Upper lobe of left lung (tissue), 6 donors: ENCODE data around the gene PKNOX1. TPM values are rescaled to one million over a fixed set of nuclear protein-coding genes. Genes with fewer than 3 reads are reported as not detected.
A peak's percentile ranks its signal among the peaks of the same experiment; 100 is the strongest.
"Not testable (repeated sequence)": the region's sequence is repeated elsewhere in the genome, so short reads cannot be mapped to it uniquely, and the experiment has no call there.

ENCODE experiments used
- ATAC-seq, 2 donors: fragments of 200-7000 bp; cut with Tn5 transposase; one replicate each; pipeline ENCODE4 v1.9.1; 2022; ENCODE audit warnings: mild to moderate bottlenecking in 2 of 2, moderate library complexity in 2 of 2; ENCODE audit not compliant: low FRiP score in 2 of 2
- DNase-seq, 2 donors: peaks; one replicate each; pipeline ENCODE4 v3.0.0-alpha.2; 2019 to 2020
- H3K27ac ChIP-seq, 4 donors: fragments of 200-600 bp; sonication (generic); one replicate each; pipeline ENCODE4 v1.5.1; 2016 to 2019
- H3K27me3 ChIP-seq, 4 donors: fragments of 200-600 bp; sonication (generic); one replicate each; pipeline ENCODE4 v1.5.1; 2017 to 2019
- H3K36me3 ChIP-seq, 4 donors: fragments of 200-600 bp; sonication (generic); one replicate each; pipeline ENCODE4 v1.5.1; 2016 to 2019
- H3K4me1 ChIP-seq, 4 donors: fragments of 200-600 bp; sonication (generic); one replicate each; pipeline ENCODE4 v1.5.1; 2018 to 2019
- H3K4me3 ChIP-seq, 4 donors: fragments of 200-600 bp; sonication (generic); one replicate each; pipeline ENCODE4 v1.5.1; 2017 to 2019; ENCODE audit warnings: mild to moderate bottlenecking in 2 of 4, moderate library complexity in 1 of 4
- H3K9me3 ChIP-seq, 4 donors: fragments of 200-600 bp; sonication (generic); one replicate each; pipeline ENCODE4 v1.5.1; 2018 to 2019
- CTCF ChIP-seq, 6 experiments: fragments of 450-650 bp in 4 of 6; fragments of 200-600 bp in 2 of 6; sonication (generic) in 2 of 6; IDR thresholded peaks; one replicate each; pipeline ENCODE4 v1.5.1; 2016 to 2019; ENCODE audit warnings: antibody characterized with exemption in 6 of 6
- EP300 ChIP-seq, 4 donors: sonication (generic); formaldehyde crosslinking; IDR thresholded peaks; one replicate each; pipeline ENCODE4 v1.5.1; 2017; ENCODE audit warnings: antibody characterized with exemption in 4 of 4, control low read depth in 2 of 4
- POLR2A ChIP-seq, 4 donors: fragments of 450-650 bp; IDR thresholded peaks; one replicate each; pipeline ENCODE4 v1.5.1; 2016 to 2017; ENCODE audit warnings: antibody characterized with exemption in 4 of 4, mild to moderate bottlenecking in 2 of 4
- POLR2AphosphoS5 ChIP-seq, 2 donors: sonication (generic); formaldehyde crosslinking; IDR thresholded peaks; one replicate each; pipeline ENCODE4 v1.5.1; 2017; ENCODE audit warnings: antibody characterized with exemption in 2 of 2
- WGBS, 2 donors: methylation state at CpG; one replicate each; pipeline ENCODE4 v1.1.5; 2017 to 2018; 5-methylcytosine and 5-hydroxymethylcytosine counted together
- total RNA-seq, 6 donors: library from RNA; depleted of rRNA in 4 of 6; stranded (reverse); fragments of >200 nt in 4 of 6; gene quantifications; one replicate each; pipeline versions ENCODE4 v1.1.0 to v1.2.1, GENCODE V29; 2016 to 2021
- donor health status: DM: no; HTN: no; CAD: no; lungs with moderate emphysema.
- donor health status: DM: no; HTN: yes; CAD: no; lungs with severe emphysema.

The PKNOX1 gene
- total RNA-seq, 6 donors from 2014 or later, result 9.7 to 54.5 (median 11.5) TPM

- no peaks in the 10 kb centered on the region for H3K4me1 ChIP-seq
- TF ChIP-seq EP300 (IDR thresholded peaks at IDR 0.05) (no peak), POLR2AphosphoS5 (IDR thresholded peaks at IDR 0.05) (no peak), POLR2A (IDR thresholded peaks at IDR 0.05) (no peak)
- no peak for ATAC-seq
Observed at GRCh38 chr21:42962380-42963007, 11.9 kb upstream of the PKNOX1 start.

GRCh38 chr21:42964086-42964485, 10.3 kb upstream of the PKNOX1 start:
- H3K36me3 ChIP-seq, result no peaks in the 10 kb centered on the region
- H3K9me3 ChIP-seq, result no peaks in the 10 kb centered on the region
- WGBS, 2 donors, result 88 to 95% methylated on average over 8 to 9 of the region's 9 CpGs
- ATAC-seq, result peak in 1 of 2 donors; percentile 55
- H3K27me3 ChIP-seq, result no peaks in the 10 kb centered on the region
- H3K4me1 ChIP-seq, result no peaks in the 10 kb centered on the region
- H3K4me3 ChIP-seq, result no peak overlapping the region
- no peak for DNase-seq
- H3K27ac ChIP-seq, result no peak overlapping the region
- TF ChIP-seq POLR2A (IDR thresholded peaks at IDR 0.05), result no peak
- TF ChIP-seq POLR2AphosphoS5 (IDR thresholded peaks at IDR 0.05), result no peak
- TF ChIP-seq EP300 (IDR thresholded peaks at IDR 0.05), result no peak
- no peak for TF ChIP-seq CTCF (IDR thresholded peaks at IDR 0.05)

More at GRCh38 chr21:42962380-42963007, 11.9 kb upstream of the PKNOX1 start:
- Histone ChIP-seq H3K27ac (no peak overlapping the region), H3K9me3 (no peaks in the 10 kb centered on the region), H3K27me3 (no peaks in the 10 kb centered on the region), H3K36me3 (no peaks in the 10 kb centered on the region), H3K4me3 (no peak overlapping the region)
- WGBS, 2 donors, result 81 to 89% methylated on average over 4 to 6 of the region's 6 CpGs
- DNase-seq, result no peak

GRCh38 chr21:42964546-42965210, 9.7 kb upstream of the PKNOX1 start:
- no peak overlapping the region for H3K27ac ChIP-seq
- H3K27me3 ChIP-seq, result no peaks in the 10 kb centered on the region
- no peaks in the 10 kb centered on the region for H3K36me3 ChIP-seq
- no peaks in the 10 kb centered on the region for H3K9me3 ChIP-seq
- no peak for ATAC-seq
- TF ChIP-seq POLR2A (IDR thresholded peaks at IDR 0.05) (no peak), POLR2AphosphoS5 (IDR thresholded peaks at IDR 0.05) (no peak), CTCF (IDR thresholded peaks at IDR 0.05) (no peak), EP300 (IDR thresholded peaks at IDR 0.05) (no peak)
- H3K4me3 ChIP-seq, result no peak overlapping the region
- WGBS, 2 donors, result 95% methylated on average over 13 of the region's 13 CpGs
- no peak for DNase-seq
- no peaks in the 10 kb centered on the region for H3K4me1 ChIP-seq

DNA sequence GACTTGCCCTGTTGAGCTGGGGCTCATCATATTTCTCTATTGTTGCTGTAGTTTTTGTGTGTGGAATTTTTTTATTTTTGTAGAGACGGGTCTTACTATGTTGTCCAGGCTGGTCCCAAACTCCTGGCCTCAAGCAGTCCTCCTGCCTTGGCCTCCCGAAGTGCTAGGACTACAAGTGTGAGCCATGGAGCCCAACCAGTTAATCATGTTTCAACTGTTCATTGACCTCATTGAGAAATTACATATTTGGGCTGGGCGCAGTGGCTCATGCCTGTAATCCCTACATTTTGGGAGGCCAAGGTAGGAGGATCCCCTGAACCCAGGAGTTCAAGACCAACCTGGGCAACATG, 9.2 kb upstream of the PKNOX1 start:
- DNase-seq (no peak), ATAC-seq (no peak)
- no peaks in the 10 kb centered on the region for H3K9me3 ChIP-seq

DNA sequence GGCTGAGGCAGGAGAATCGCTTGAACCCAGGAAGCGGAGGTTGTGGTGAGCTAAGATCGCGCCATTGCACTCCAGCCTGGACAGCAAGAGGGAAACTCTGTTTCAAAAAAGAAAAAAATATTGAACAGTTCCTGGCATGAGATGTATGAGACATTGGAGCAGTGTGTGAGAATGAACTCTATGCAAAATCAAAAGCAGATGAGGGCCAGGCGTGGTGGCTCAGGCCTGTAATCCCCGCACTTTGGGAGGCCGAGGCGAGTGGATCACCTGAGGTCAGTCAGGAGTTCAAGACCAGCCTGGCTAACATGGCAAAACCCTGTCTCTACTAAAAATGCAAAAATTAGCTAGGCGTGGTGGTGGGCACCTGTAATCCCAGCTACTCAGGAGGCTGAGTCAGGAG, 6.7 kb upstream of the PKNOX1 start:
- not testable (repeated sequence) for ATAC-seq, H3K9me3 ChIP-seq

More for the DNA sequence above, 9.2 kb upstream of the PKNOX1 start:
- TF ChIP-seq EP300 (IDR thresholded peaks at IDR 0.05) (no peak), CTCF (IDR thresholded peaks at IDR 0.05) (no peak)
- Histone ChIP-seq H3K27ac (no peak overlapping the region), H3K4me1 (no peaks in the 10 kb centered on the region), H3K36me3 (no peaks in the 10 kb centered on the region), H3K27me3 (no peaks in the 10 kb centered on the region), H3K4me3 (no peak overlapping the region)
- WGBS, 2 donors, result 63 to 67% methylated on average over 3 of the region's 3 CpGs

GRCh38 chr21:42969193-42969600, 5.2 kb upstream of the PKNOX1 start:
- H3K27ac ChIP-seq, result no peak overlapping the region
- no peaks in the 10 kb centered on the region for H3K27me3 ChIP-seq
- DNase-seq (no peak), ATAC-seq (no peak)
- H3K9me3 ChIP-seq, result no peaks in the 10 kb centered on the region
- H3K4me3 ChIP-seq, result no peak overlapping the region
- no peaks in the 10 kb centered on the region for H3K36me3 ChIP-seq
- no peak for TF ChIP-seq POLR2A (IDR thresholded peaks at IDR 0.05)
- no peak for TF ChIP-seq POLR2AphosphoS5 (IDR thresholded peaks at IDR 0.05)
- TF ChIP-seq EP300 (IDR thresholded peaks at IDR 0.05), result no peak
- TF ChIP-seq CTCF (IDR thresholded peaks at IDR 0.05), result no peak
- WGBS, 2 donors, result 54 to 64% methylated on average over 6 of the region's 6 CpGs
- peaks cover 4 to 22% (median 20%) of the 10 kb centered on the region in 4 donors for H3K4me1 ChIP-seq

More for the DNA sequence above, 6.7 kb upstream of the PKNOX1 start:
- not testable (repeated sequence) for H3K36me3 ChIP-seq, H3K27ac ChIP-seq, DNase-seq, H3K4me3 ChIP-seq, H3K4me1 ChIP-seq, H3K27me3 ChIP-seq
- 97% methylated on average over 9 of the region's 9 CpGs for WGBS, 2 donors
